ENCODE results near the gene PCSK6. TPM values are rescaled to one million over a fixed set of nuclear protein-coding genes. Genes with fewer than 3 reads are reported as not detected.

The PCSK6 gene
- total RNA-seq, 2 experiments from 2014 or later, result 0.46 to 0.74 TPM

GRCh38 chr15:101530224-101530958, 40.9 kb upstream of the PCSK6 start:
- Mint-ChIP-seq H3K36me3 (ENCODE audit: low read depth) (no peaks in the 10 kb centered on the region), H3K27me3 (peaks cover 2% of the 10 kb centered on the region), H3K9me3 (no peaks in the 10 kb centered on the region), H3K27ac (no peak overlapping the region), H3K4me1 (no peaks in the 10 kb centered on the region), H3K4me3 (no peak overlapping the region)
- no peak for DNase-seq
- ChIA-PET CTCF (no interaction called here), POLR2A (no interaction called here)

GRCh38 chr15:101528917-101529299, 39.4 kb upstream of the PCSK6 start:
- Mint-ChIP-seq H3K9me3 (no peaks in the 10 kb centered on the region), H3K4me1 (no peaks in the 10 kb centered on the region), H3K27ac (no peak overlapping the region), H3K4me3 (no peak overlapping the region), H3K27me3 (peaks cover 2% of the 10 kb centered on the region), H3K36me3 (ENCODE audit: low read depth) (no peaks in the 10 kb centered on the region)
- no peak for DNase-seq
- POLR2A ChIA-PET, result no interaction called here
- CTCF ChIA-PET, result no interaction called here

- H3K4me3 Mint-ChIP-seq, result no peak overlapping the region
These were observed 38.8 kb upstream of the PCSK6 start for GRCh38 chr15:101528108-101528916.

GRCh38 chr15:101526890-101527289, 37.4 kb upstream of the PCSK6 start:
- Mint-ChIP-seq H3K4me3 (no peak overlapping the region), H3K4me1 (no peaks in the 10 kb centered on the region), H3K36me3 (ENCODE audit: low read depth) (no peaks in the 10 kb centered on the region), H3K27me3 (peaks cover 2% of the 10 kb centered on the region), H3K9me3 (no peaks in the 10 kb centered on the region), H3K27ac (no peak overlapping the region)
- ChIA-PET POLR2A (no interaction called here), CTCF (no interaction called here)
- DNase-seq, result no peak

More at GRCh38 chr15:101528108-101528916, 38.8 kb upstream of the PCSK6 start:
- no peak overlapping the region for H3K27ac Mint-ChIP-seq
- CTCF ChIA-PET, result no interaction called here
- DNase-seq, result no peak
- no peaks in the 10 kb centered on the region for H3K36me3 Mint-ChIP-seq (ENCODE audit: low read depth)
- H3K9me3 Mint-ChIP-seq, result no peaks in the 10 kb centered on the region
- no peaks in the 10 kb centered on the region for H3K4me1 Mint-ChIP-seq
- POLR2A ChIA-PET, result no interaction called here
- H3K27me3 Mint-ChIP-seq, result peaks cover 2% of the 10 kb centered on the region

GRCh38 chr15:101526442-101526841, 36.9 kb upstream of the PCSK6 start:
- Mint-ChIP-seq H3K36me3 (ENCODE audit: low read depth) (no peaks in the 10 kb centered on the region), H3K27ac (no peak overlapping the region), H3K27me3 (peaks cover 2% of the 10 kb centered on the region), H3K4me1 (peaks cover 3% of the 10 kb centered on the region), H3K9me3 (no peaks in the 10 kb centered on the region), H3K4me3 (no peak overlapping the region)
- DNase-seq, result no peak
- ChIA-PET CTCF (no interaction called here), POLR2A (no interaction called here)

GRCh38 chr15:101526021-101526420, 36.5 kb upstream of the PCSK6 start:
- DNase-seq, result no peak
- Mint-ChIP-seq H3K4me1 (peaks cover 5% of the 10 kb centered on the region), H3K36me3 (ENCODE audit: low read depth) (no peaks in the 10 kb centered on the region), H3K27ac (no peak overlapping the region), H3K4me3 (no peak overlapping the region), H3K9me3 (no peaks in the 10 kb centered on the region), H3K27me3 (peaks cover 2% of the 10 kb centered on the region)
- ChIA-PET CTCF (no interaction called here), POLR2A (no interaction called here)

GRCh38 chr15:101525087-101525669, 35.7 kb upstream of the PCSK6 start:
- CTCF ChIA-PET, result no interaction called here
- Mint-ChIP-seq H3K27me3 (peaks cover 6% of the 10 kb centered on the region), H3K36me3 (ENCODE audit: low read depth) (no peaks in the 10 kb centered on the region), H3K4me1 (peaks cover 5% of the 10 kb centered on the region), H3K9me3 (no peaks in the 10 kb centered on the region), H3K4me3 (no peak overlapping the region), H3K27ac (no peak overlapping the region)
- DNase-seq, result no peak
- POLR2A ChIA-PET, result no interaction called here

GRCh38 chr15:101523560-101523940, 34.0 kb upstream of the PCSK6 start:
- Mint-ChIP-seq H3K36me3 (ENCODE audit: low read depth) (no peaks in the 10 kb centered on the region), H3K4me3 (no peak overlapping the region), H3K4me1 (peaks cover 5% of the 10 kb centered on the region), H3K27me3 (peaks cover 12% of the 10 kb centered on the region), H3K27ac (no peak overlapping the region), H3K9me3 (peaks cover 2% of the 10 kb centered on the region)
- ChIA-PET CTCF (interaction anchor here (0.5 kb wide), 1 partner anchor 40 kb away, joined by 5 read pairs; no protein-coding TSS in a partner anchor), POLR2A (interaction anchor here (0.6 kb wide), 1 partner anchor 225 kb away, joined by 3 read pairs; no protein-coding TSS in a partner anchor)
- DNase-seq, result no peak

- peaks cover 12% of the 10 kb centered on the region for H3K27me3 Mint-ChIP-seq
- DNase-seq, result no peak
- POLR2A ChIA-PET, result interaction anchor here (0.6 kb wide), 1 partner anchor 225 kb away, joined by 3 read pairs; no protein-coding TSS in a partner anchor
- peaks cover 5% of the 10 kb centered on the region for H3K4me1 Mint-ChIP-seq
- no peak overlapping the region for H3K4me3 Mint-ChIP-seq
- H3K9me3 Mint-ChIP-seq, result peaks cover 4% of the 10 kb centered on the region
- CTCF ChIA-PET, result no interaction called here
- no peak overlapping the region for H3K27ac Mint-ChIP-seq
- no peaks in the 10 kb centered on the region for H3K36me3 Mint-ChIP-seq (ENCODE audit: low read depth)
These were observed 33.4 kb upstream of the PCSK6 start for GRCh38 chr15:101522621-101523559.

GRCh38 chr15:101522091-101522490, 32.6 kb upstream of the PCSK6 start:
- peaks cover 5% of the 10 kb centered on the region for H3K4me1 Mint-ChIP-seq
- POLR2A ChIA-PET, result no interaction called here
- H3K27me3 Mint-ChIP-seq, result peaks cover 12% of the 10 kb centered on the region
- H3K4me3 Mint-ChIP-seq, result no peak overlapping the region
- no peak overlapping the region for H3K27ac Mint-ChIP-seq
- H3K36me3 Mint-ChIP-seq (ENCODE audit: low read depth), result no peaks in the 10 kb centered on the region
- H3K9me3 Mint-ChIP-seq, result peaks cover 10% of the 10 kb centered on the region
- no peak for DNase-seq
- CTCF ChIA-PET, result no interaction called here

GRCh38 chr15:101521591-101521990, 32.1 kb upstream of the PCSK6 start:
- CTCF ChIA-PET, result no interaction called here
- Mint-ChIP-seq H3K27me3 (peaks cover 12% of the 10 kb centered on the region), H3K4me3 (no peak overlapping the region), H3K4me1 (peaks cover 5% of the 10 kb centered on the region), H3K9me3 (peaks cover 13% of the 10 kb centered on the region), H3K36me3 (ENCODE audit: low read depth) (no peaks in the 10 kb centered on the region), H3K27ac (no peak overlapping the region)
- no peak for DNase-seq
- POLR2A ChIA-PET, result no interaction called here

- CTCF ChIA-PET, result no interaction called here
- Mint-ChIP-seq H3K9me3 (peaks cover 16% of the 10 kb centered on the region), H3K36me3 (ENCODE audit: low read depth) (no peaks in the 10 kb centered on the region), H3K4me3 (no peak overlapping the region), H3K27ac (no peak overlapping the region), H3K27me3 (peaks cover 12% of the 10 kb centered on the region), H3K4me1 (peaks cover 5% of the 10 kb centered on the region)
- no peak for DNase-seq
- POLR2A ChIA-PET, result no interaction called here
These were observed 31.6 kb upstream of the PCSK6 start for GRCh38 chr15:101521069-101521468.

Measured in activated CD4-positive, alpha-beta T cell treated with anti-CD3 and anti-CD28 coated beads, Interleukin-2, amount 10 ng/mL, durations not matched to agents 7 days and 5 days (primary cell).